ENCODE measurements around the gene LAMB3.

Gene LAMB3

DNA sequence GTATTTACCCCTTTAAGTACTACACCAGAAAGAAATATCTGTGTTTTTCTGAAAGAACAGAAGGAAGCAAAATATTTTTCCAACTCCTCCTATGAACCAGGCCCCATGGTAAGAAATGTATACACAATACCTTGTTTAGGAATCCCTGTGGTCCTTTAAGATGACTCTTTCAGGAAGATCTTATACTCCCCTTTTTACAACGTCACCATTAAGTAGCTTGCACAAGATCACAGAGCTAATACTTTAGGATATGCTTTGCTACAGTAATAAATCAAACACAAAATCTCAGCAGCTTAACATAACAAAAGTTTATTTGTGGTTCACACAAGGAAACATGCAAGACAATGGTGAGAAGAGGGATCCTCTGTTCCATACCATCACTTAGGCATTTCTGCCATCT lies 8.8 kb upstream of the LAMB3 start:
- DNase-seq: no peak

DNA sequence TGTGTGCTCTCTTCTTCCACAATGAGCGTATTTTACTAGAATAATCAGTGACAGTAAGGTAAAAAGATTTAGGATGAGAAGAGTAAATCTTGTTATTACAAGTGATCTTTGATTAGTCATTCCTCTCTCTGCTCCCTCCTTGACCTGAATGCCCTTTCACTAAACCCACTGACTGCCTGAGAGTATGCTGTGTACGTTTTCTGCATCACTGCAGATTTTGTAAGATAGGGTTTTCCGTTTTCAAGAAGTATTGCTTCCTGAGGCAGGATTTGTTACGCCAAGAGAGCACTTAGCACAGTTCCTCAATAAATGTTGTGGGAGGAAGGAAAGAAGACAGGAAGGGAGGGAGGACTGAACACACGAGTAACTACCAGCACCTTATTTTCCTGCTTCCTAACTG lies 7.7 kb upstream of the LAMB3 start:
- DNase-seq: peak; percentile 77

DNA sequence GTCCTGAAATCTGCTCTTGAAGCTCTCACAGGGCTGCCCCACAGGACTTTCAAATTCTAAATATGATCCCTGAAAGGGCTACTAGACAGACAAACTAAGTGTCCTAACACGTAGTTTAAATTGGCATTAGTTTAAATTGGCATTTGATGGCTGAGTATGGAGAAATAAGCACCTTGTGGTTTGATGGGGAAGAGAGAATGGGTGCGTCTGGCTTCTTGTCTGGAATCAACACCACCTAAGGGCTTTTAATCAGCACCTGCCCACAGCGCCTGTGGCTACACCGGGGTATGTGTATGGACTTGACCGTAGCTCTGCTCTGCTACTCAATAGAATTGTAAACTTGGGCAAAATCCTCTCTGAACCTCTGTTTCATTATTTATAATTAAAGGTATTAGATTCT lies 5.7 kb upstream of the LAMB3 start:
- DNase-seq: no peak

DNA sequence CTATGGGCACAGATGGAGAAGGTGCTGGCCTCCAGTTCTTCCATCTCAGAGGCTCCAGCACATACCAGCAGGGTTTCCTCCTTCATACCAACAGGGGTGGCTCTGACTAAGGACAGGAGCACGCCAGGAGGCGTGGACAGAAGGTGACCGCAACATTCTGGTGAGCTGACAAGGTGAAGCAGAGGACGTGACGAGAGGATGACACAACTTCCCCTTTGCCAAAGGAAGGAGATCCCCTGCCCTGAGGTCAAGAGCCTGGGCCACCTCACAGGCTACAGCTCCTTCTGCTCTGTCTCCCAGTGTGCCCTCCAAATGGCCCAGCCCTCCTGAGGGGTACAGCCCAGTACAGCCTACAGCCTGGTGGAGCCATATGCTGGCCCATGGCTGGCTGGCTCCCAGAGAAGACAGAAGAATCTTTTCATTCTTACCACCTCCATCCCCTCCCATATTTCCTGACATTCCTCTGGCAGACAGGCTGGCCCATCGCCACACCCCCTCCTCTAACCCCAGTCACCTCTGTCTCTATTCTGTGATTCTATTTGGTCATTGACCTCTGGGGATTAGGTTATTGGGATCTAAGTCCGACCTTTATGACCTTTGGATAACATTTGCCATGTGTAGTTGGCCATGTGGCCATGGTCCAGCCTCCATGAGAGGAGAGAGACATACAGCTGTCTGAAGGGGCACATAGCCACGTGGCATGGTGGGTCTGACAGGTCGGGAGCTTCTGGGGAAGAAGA lies 5.1 kb upstream of the LAMB3 start:
- DNase-seq: peak; percentile 28

DNA sequence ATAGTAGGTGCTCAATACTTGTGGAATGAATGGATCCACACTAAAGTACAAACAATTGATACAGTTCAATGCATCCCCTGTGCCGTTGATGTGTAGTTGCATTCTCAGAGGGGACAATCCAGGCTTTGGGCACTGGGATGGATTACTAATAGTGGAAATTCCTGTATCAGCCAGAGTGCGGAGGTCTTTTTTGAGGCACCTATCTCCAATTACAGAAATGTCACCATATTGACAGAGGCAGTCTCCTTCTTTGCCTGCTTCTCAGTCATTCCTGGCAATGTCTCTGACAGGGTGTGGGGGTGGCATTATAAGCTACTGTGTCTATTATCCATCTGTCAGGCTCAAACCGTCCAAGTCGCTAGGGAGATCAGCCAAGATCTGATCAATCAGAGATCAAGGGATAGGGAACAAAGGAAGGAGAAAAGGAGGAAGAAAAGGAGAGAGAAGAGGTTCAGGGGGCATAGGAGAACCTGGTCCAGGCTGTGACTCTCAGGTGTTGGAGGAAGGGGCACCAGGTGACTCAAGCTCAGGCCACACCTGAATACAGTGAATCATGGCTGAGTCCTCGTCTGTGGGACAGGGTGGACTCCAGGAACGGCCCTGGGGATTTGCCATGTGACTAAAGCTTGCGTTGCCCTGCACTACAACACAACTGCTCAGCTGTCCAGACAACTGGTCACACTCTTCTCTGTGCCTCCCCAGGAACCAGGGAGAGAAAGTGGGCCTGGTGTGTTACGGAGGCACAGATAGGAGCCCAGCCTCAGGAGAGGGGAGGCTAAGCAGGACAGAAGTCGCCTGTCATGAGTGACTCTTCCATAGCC lies 3.4 kb upstream of the LAMB3 start:
- DNase-seq: no peak

DNA sequence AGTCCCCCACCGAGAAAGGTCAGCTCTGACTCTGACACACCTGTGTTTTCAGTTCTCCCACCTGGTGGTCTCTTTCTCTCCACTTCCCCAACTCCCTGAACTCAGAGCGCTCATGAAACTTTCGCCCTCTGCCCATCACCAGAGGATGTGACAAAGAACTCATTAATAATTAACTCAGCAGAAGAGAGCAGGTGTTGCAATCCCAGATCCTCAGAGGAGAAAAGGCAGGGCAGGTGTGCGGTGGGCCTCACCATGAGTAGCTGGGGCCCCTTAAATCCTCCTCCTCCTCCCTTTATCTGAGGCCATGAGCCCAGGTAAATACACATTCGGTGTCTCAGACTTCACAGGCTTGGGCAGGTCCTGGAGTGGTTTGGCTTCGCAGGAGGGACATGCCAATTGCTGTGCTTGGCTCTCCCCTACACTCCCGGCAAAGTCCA lies 1.7 kb upstream of the LAMB3 start:
- no peak for DNase-seq

DNA sequence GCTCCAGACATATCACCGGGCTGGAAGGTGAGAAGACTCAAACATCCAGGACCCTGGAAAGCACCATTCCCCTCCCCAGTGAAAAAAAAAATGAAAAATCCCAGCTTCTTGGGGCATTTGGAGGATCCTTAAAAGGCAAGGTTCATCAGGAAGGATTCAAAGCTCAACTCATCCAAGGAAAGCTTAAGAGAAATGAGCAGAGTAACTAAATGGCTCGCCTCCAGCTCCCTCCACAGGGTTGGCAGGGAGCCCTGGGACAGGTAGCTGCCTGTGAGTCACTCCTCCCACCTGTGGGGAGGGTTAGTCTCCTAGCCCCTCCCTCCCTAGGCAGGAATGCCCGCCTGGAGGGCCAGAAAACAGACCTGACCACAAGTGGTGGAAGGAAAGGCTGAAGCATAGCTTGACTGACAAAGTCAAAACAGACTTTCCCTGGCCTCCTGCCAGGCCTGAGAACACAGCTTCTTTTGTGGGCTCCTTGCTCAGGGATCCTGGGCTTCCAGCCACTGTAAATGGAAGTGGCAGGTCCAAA lies 712 bp upstream of the LAMB3 start:
- DNase-seq: peak; percentile 39

DNA sequence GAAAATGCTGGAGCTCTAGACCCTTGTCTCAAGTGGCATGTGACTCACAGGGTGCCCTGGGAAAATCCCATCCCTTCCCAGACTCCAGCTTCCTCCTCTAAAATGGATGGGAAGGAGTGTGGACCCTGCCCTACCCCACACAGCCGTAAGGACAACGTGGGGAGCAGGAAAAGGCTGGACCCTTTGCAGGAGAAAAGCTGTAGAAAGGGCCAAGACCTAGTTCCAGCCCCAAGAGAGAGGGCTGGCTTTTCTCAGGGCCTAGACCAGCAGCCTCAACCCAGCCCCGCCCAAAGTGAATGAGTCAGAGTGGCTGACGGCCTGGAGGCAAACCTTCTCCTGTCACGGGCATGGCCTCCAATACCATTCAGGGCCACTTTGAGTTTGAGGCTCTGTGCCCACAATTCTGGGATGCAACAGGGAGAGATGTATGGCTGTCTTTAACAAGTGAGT lies 1.1 kb downstream of the LAMB3 start:
- peak; percentile 82 for DNase-seq

DNA sequence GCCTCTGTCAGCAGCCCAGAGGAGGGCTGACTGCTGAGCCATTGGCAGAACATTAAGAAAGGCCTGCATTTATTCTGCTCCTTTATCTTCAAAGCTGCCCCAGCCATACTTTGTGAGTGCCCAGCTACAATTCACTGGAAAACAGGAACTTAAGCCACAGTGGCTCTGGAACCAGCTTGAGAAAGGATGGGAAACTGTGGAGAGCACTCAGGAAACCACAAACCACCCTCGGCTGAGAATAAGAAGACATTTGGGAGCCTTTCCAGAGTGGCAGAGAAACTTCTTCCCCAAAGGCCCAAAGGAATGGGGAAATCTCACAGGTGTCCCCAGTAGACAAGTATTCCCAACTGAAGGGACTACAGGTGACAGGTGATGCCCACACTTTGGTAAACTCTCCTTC lies 1.8 kb downstream of the LAMB3 start:
- no peak for DNase-seq

DNA sequence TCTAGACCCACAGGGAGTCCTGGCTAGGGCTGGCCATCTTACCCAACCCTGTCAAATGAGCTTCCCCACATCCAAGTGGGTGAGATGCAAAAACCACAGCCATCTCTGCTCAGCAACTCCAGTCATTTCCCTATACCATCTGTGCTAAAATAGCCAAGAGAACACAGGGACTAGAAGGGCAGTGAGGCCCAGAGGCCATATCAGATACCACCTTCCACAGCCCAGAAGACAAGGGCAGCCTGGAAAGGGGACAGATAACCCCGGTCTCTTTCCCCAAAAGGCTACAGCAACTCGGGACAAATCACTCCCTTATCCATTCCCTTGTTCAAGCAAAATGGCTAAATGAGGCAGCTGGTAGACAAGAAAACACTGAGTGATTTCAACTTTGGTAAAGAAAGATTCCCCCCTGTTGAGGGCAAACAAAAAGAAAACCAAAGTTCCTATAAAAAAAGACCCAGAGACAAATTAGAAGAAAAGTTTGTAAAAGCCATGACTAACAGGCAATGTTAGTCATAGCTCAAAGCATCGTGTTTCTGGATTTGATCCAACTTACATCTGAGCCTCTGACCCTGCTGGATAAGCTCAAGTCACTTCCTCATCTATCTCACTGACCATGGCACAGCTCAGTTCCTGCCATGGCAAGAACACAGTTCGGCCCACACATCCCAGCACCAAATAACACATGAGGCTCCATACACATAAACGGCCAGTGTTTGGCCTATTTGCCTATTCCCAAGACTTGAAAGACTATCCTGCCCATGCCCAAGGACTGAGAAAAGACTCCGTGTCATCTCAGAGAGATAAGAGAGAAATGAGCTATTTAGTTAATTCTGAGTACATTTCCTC lies 3.1 kb downstream of the LAMB3 start:
- DNase-seq: no peak

DNA sequence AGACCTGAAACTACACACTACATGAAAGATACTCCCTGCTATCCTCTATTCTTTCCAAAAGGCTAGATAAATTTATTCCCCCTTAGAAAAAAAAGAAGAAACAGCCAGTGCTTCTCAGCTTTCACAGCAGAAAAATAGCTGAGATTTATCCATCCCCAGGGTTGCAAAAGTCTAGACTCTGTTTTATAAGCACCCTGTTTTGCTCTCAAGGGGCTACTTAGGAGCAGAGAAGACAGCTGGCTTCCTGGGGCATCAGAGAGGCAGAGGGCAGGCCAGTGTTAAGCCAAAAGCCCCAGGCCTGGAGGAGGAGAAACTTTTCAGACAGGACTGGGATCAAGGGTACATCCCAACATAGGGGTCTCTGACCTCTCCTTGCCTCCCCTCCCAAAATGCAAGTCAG lies 3.9 kb downstream of the LAMB3 start:
- no peak for DNase-seq

DNA sequence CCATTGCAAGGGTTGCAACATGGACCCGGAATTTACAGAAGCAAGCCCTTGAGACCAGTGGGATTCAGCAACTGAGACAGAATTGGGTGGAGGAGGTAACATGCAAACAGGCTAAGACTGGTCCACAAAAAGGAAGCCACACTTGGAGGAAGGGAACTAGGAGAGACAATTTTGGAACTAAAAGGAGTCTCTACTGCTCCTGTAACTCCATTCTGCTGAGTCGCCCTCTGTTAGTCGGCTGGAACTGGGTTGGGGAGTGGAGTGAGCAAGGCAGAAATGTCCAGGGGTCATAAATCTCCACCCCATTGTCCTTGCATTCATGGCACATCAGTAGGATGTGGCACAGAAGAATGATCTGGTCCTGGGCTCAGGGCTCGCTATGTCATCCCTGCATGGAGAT lies 5.1 kb downstream of the LAMB3 start:
- no peak for DNase-seq

DNA sequence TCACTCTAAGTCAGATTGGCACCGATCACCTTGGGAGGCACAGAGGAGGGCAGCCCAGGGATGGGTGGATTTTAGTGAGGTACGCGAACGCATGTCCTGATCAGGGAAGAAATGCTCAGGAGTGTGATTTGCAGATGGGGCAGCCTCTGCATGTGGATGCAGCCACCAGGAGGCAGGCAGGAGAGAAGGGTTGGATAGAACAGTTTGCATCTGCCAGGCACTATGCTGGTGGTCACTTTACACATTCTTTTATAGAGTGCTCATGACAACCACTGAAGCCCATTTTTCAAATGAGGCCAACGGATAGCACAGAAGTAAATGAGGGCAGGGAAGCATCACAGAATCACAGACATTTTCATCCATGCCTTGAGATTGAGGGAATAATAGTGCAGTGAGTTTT lies 5.7 kb downstream of the LAMB3 start:
- no peak for DNase-seq

DNA sequence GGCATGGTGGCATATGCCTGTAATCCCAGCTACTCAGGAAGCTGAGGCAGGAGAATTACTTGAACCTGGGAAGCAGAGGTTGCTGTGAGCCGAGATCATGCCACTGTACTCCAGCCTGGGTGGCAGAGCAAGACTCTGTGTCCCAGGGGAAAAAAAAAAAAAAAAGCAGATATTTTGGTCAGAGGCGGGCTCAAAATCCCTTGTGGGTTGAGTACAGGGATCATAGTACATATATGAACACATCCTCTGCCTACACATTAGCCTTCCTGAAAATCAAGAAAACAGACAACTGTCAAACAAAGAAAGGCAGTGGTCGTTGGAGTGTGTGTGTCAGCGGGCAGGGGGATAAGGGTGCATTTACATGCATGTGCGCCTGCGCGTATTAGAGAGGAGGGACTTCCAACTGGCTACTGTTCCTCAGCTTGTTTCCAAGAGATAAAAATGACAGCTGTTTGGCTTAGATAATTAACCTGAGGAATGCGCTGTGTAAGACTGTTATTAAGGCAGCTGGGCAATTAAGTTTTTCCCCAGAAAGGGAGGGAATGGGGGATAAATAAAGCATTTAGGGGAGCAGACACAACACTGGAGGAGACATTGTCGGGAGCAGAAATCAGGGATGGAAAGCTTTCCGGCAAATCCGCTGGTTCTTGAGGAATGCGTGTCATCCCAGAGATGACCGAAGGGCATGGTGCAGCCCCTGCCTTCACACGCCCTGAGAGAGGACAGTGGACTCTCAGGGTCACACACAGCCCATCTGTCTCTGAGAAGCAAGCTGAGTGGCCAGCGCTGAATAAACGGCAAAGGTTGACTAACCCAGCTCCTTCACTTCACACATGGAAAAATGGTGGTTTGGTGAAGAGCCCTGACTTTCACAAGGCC lies 6.4 kb downstream of the LAMB3 start:
- DNase-seq: no peak

DNA sequence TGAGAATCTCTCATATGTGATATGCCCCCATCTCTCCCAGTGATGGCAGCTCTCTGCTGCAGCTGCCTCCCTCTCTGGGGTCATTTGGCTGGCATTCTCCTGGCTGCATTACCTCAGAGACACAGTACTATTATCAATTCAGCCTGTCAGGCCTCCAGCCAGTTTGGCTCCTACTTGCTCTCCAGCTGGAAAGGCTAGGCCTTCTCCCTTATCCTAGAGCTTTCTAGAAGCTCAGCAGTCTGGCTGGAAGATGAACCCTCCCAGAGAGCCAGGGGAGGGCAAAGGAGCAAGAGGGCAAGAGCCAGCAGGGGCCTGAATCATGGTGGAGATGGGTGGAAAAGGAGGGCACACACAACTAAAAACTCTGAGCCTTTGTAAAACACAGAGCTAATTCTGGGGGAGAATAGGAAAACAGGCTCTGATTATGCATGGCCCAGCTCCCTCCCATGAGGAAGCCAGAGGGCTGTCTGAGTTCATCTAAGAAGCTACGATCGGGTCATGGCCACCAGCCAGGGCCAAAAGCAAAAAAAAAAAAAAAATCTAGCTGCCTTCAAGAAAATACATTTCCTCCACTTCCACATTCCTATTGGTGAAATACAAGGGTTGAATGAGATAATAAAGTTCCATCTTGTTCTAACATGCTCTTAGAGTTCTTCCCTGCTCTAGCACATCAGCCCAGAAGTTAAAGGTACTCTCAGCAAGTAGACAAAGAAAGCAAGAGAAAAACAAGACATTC lies 8.8 kb downstream of the LAMB3 start:
- no peak for DNase-seq

DNA sequence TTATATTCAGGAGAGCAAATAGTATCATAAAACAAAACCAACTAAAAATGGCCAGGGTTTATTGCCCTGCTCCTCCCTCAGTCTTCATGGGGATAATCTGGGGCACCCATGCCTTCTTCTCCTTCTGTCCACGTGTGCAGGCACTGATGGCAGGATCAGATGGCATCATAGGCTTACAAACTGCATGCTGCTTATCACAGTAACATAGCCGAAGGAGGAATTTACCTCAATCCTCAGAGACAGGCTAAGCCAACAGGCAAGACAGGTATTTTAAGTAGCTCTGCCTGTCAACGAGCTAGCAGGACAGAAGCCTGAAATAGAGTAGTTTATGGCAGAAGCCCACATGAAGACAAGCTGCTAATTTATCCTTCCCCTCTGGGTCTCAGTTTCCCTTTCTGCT lies 9.4 kb downstream of the LAMB3 start:
- no peak for DNase-seq

DNA sequence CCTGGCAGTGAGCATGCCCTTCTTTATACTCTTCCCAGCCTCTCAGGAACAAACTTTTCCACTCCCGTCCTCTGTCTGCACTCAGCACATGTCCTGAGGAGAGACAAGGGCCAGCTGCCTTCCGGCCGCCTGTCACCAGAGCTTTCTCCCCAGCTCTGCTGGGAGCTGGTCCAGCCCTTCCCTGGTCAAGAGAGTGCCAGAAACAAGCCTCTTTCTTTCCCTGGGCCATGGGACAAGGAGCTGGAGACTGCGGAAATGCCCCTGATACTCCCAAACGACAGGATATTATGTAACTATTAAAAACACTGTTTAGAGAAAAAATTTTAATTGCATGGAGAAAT lies 10.4 kb downstream of the LAMB3 start:
- DNase-seq: no peak

DNA sequence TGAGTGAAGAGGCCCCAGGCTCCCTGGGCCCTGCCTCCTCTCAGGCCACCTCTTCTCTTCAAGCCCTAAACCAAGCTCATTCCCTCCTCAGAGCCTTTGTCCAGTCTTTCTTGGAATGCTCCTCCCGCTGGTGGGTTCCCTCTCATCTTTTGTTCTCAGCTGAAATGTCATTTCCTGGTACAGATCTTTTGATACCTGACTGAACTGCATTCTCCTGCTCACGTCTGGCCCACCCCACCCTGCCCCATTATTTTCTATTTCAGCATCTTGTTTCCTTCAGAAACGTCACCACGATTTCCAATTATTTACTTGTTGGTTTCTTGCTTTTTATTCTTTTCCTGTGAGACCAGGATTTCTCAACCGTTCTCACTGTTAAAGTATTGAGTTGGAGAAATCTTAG lies 16.4 kb downstream of the LAMB3 start:
- no peak for DNase-seq

DNA sequence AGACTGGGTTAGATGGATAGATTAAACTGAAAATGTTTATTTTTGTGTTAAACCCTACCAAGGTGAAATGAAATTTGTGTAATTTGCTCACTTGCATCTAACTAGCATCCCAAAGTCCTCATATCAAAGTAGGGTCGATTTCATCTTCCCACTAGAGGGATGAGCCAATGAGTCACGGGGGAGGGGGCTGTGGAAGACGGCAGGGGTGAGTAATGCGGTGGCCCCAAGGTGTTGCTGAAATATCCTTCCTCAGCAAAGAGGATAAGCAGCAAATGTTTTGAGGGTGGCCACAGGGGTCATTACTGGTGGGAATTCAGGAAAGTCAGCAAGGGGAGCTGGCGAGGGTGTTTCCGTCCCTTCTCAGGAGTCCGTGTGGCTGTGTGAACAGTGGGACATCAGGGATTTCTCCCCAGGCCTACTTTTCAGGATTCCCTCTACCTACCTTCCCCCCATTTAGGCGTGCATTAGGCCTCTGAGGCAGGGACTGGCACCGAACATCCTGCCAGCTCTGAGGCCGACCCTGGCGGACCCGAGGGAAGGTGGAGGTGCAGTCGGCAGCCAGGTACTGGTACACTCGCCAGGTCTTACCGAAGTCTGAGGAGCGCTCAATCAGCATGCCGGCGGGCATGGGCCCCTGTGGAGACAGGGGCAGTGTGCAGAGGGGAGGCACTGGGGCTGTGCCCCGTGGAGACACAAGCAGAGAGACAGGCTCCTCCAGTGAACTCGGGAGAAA lies 18.1 kb downstream of the LAMB3 start:
- DNase-seq: no peak

DNA sequence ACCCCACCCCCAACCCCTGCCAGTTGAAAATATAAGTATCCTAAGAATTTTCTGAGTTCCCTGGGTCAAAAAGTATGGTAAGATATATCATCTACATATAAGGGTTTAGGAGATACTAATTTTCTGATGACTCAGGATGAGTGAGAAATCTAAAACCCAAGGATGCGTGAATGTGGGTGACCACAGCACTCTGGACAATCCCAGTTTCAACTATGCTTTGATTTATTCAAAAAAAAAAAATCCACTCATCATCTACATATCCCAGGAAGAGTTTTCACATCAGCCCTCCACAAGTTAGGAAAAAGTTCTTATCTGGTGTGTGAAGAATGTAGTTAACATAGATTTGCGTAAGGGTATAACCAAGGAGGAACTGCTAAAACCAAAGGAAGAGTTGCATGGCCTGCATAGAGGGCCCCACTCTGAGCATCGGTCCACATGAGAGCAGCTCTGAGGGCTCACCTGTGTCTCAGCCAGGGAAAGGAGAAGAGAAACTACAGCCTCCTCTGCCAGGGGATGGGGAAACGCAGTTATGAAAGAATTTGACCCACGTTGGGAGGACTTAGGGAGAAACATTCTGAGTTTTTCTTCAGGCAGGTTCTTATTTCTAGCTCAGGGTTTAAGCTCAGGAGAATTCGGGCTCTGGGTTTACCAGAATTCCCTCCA lies 18.8 kb downstream of the LAMB3 start:
- DNase-seq: no peak
